Fibroblast of gingiva (primary cell): Measurements from ENCODE around the gene RFC4.

ENCODE experiments used
- DNase-seq: peaks from one replicate; pipeline ENCODE4 v3.0.0-alpha.2; 2011; ENCODE audit warnings: low read depth

RFC4 gene

DNA sequence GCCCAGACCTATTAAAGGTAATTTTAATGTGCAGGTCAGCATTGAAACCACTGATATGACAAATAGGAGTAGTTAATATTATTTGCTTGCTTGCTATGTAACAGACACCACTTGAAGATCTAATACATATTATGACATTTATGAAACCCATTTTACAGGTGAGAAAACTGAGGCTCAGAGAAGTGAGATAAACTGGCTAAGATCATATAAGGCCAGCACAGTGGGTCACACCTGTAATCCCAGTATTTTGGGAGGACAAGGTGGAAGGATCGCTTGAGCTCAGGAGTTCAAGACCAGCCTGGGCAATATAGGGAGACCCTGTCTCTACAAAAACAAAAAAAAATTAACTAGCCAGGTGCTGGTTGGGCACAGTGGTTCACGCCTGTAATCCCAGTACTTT is 56.0 kb downstream of the RFC4 start:
- no peak for DNase-seq

DNA sequence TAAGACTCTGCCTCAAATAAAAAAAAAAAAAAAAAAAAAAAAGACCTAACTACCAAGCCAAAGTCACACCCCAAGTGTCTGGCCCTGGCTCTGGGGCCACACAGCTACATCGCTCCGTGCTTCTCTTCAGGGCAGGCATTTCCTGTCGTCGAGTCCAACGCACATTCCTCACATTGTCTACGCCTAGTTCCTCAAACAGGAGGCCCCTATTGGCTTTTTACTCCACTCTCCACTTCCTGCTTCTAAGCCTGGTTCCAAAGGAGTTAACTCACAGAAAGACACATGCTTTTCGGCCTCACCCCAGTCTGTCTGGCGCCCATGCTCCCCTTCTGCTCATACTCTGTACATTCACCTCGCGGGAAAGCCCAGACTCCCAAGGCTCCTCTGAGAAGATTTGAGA is 60.3 kb downstream of the RFC4 start:
- peak; percentile 9 for DNase-seq

DNA sequence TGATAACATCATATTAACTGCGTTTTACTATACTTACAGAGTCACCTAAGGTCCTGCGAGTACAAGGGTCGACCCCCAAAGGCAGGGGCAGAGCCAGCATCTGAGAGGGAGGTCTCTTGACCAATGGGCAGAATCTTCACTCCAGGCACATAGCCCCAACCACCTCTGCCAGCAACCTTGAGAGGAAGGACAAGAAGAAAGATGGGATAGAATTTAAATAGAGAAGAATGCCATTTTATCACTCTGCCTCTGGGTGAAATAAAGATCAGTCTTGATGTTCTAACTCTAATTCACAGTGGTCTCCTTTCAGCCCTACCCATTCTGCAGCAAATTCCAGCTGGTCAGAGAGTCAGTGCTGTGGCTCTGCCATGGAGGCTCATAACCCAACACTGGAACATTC is 62.6 kb downstream of the RFC4 start:
- no peak for DNase-seq

DNA sequence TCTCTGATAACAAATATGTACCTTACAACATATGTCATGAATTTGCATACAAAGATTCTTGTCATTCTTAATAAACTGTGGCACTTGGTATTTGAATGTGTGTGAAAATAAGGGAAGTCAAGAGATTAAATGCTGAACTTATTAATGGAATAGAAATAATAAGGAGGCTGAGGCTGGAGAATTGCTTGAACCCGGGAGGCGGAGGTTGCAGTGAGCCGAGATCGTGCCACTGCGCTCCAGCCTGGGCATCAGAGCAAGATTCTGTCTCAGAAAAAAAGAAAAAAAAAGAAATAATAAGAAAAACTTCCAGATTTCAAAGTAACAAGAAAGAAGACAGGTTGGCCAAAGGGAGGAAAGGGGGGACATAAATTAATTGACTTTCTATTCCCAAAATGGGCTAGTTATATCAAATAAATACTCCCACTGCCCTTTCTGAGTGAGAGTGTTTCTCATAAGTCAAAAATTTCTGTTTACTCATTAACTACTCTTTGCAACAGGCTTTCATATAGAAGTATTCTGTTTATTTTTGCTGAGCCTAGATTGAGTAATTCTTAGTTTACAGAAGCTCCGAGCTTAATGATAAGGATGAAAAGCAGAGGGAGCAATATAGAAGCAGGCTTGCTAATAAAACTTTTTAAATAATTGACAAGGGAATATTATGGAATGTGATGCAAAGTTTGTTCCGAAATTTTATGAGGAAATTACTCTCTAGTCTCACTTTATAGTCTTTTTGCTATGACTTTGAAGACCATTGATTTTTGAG is 63.5 kb downstream of the RFC4 start:
- DNase-seq, result no peak
